Measurements from ENCODE around the gene TMEM60. TPM values are rescaled to one million over a fixed set of nuclear protein-coding genes. Genes with fewer than 3 reads are reported as not detected.

Gene TMEM60
- total and polyA plus RNA-seq, 2 of the 8 experiments (the other 6 are each of a cell fraction or from before 2014, with no cell fraction given), result 22.1 to 29.2 TPM

GRCh38 chr7:77831481-77831880 is 33.2 kb upstream of the TMEM60 start:
- H3K36me3 ChIP-seq (ENCODE audit: control insufficient read depth in 2 of 4, insufficient read depth in 4 of 4, low read length in 3 of 4), result no peaks in the 10 kb centered on the region
- H2AK5ac ChIP-seq (ENCODE audit: low read depth, low read length), result no peak overlapping the region
- ChIA-PET CTCF (ENCODE audit: partially characterized antibody) (no interaction called here), POLR2A (ENCODE audit: partially characterized antibody) (interaction anchor here (0.6 kb wide), 1 partner anchor 18 kb away, joined by 3 read pairs; no protein-coding TSS in a partner anchor)
- no peaks in the 10 kb centered on the region for H3K23me2 ChIP-seq (ENCODE audit: low read depth, low read length)
- H2BK15ac ChIP-seq (ENCODE audit: low read length), result no peak overlapping the region
- H3K27me3 ChIP-seq (replicated peaks in 1 of 4; ENCODE audit: control insufficient read depth in 3 of 4, extremely low read depth in 1 of 4, insufficient read depth in 3 of 4, low read length in 3 of 4), result no peaks in the 10 kb centered on the region
- no peaks in the 10 kb centered on the region for H3K79me2 ChIP-seq (ENCODE audit: control insufficient read depth in 1 of 2, insufficient read depth in 2 of 2, low read length in 2 of 2)
- FAIRE-seq, result no peak
- H4K8ac ChIP-seq (ENCODE audit: extremely low read depth, insufficient read depth, low read length), result no peak overlapping the region
- no peak overlapping the region for H3K9ac ChIP-seq (replicated peaks in 1 of 4; ENCODE audit: extremely low read depth in 1 of 4, low read depth in 3 of 4, low read length in 3 of 4)
- no peak overlapping the region for H3K14ac ChIP-seq (ENCODE audit: insufficient read length)
- no peak overlapping the region for H4K91ac ChIP-seq (replicated peaks; ENCODE audit: insufficient read length, low read length)
- H2BK5ac ChIP-seq (ENCODE audit: low read depth, low read length), result no peak overlapping the region
- H3K4me1 ChIP-seq (replicated peaks in 1 of 4; ENCODE audit: control insufficient read depth in 3 of 4, insufficient read depth in 4 of 4, low read length in 3 of 4), result peaks cover 0 to 5% (median 2%) of the 10 kb centered on the region in 4 experiments; a peak in 1 of 7 replicates
- H3K27ac ChIP-seq (ENCODE audit: low read depth, low read length), result no peak overlapping the region
- no peak overlapping the region for H3K4me2 ChIP-seq (ENCODE audit: insufficient read depth in 1 of 2, low read depth in 2 of 2, low read length in 2 of 2)
- no peak overlapping the region for H2BK120ac ChIP-seq (replicated peaks; ENCODE audit: low read depth, low read length)
- no peak overlapping the region for H3K4me3 ChIP-seq (ENCODE audit: extremely low read depth in 1 of 4, insufficient read depth in 2 of 4, low read depth in 3 of 4, low read length in 4 of 4)
- no peak overlapping the region for H2BK12ac ChIP-seq (ENCODE audit: low read depth, low read length)
- no peak for DNase-seq (ENCODE audit: low read depth in 1 of 2, low spot score in 2 of 2)
- H3K79me1 ChIP-seq (ENCODE audit: low read depth, low read length), result peaks cover 4% of the 10 kb centered on the region
- no peak overlapping the region for H2BK20ac ChIP-seq (ENCODE audit: low read length)
- 93% methylated on average over 7 of the region's 7 CpGs; no CpG with 5 or more reads in 1 of the 2 experiments for WGBS, 2 experiments (ENCODE audit: extremely low coverage in 1 of 2, insufficient coverage in 1 of 2, insufficient read length in 1 of 2, insufficient replicate concordance in 2 of 2, low coverage in 1 of 2, low lambda C conversion rate in 2 of 2, missing lambda C conversion rate in 1 of 2)
- peaks cover 0 to 3% of the 10 kb centered on the region in 2 experiments for H4K20me1 ChIP-seq (replicated peaks in 1 of 2; ENCODE audit: control insufficient read depth in 1 of 2, insufficient read depth in 2 of 2, low read length in 2 of 2)
- no peak overlapping the region for H2AFZ ChIP-seq (ENCODE audit: low read length)
- H3K4ac ChIP-seq (replicated peaks; ENCODE audit: insufficient read length, low read depth, low read length), result no peak overlapping the region
- H4K5ac ChIP-seq (ENCODE audit: insufficient read length, low read depth, low read length), result no peak overlapping the region
- H3K18ac ChIP-seq (ENCODE audit: extremely low read depth, low read length), result no peak overlapping the region
- H3K56ac ChIP-seq (replicated peaks; ENCODE audit: insufficient read length, low read depth, low read length), result no peak overlapping the region
- H3K23ac ChIP-seq (ENCODE audit: insufficient read length), result no peak overlapping the region
- H3K9me3 ChIP-seq (ENCODE audit: insufficient read depth in 2 of 2, low read depth in 1 of 2, low read length in 1 of 2), result no peaks in the 10 kb centered on the region
- TF ChIP-seq GABPA (IDR thresholded peaks at IDR 0.05; ENCODE audit: borderline replicate concordance, insufficient read depth, low read length) (no peak), TBP (IDR thresholded peaks at IDR 0.05; ENCODE audit: low read depth, low read length) (no peak), CBX5 (IDR thresholded peaks at IDR 0.05; ENCODE audit: low read depth, low read length) (no peak), ZNF274 (IDR thresholded peaks at IDR 0.05; ENCODE audit: borderline replicate concordance, extremely low read depth, low read length) (no peak), PHF8 (conservative IDR thresholded peaks at IDR 0.05; ENCODE audit: low read depth, low read length) (no peak), CHD2 (IDR thresholded peaks at IDR 0.05; ENCODE audit: low read length) (no peak), SP1 (IDR thresholded peaks at IDR 0.05; ENCODE audit: low read depth, low read length) (no peak), JUND (IDR thresholded peaks at IDR 0.05; ENCODE audit: low read length) (no peak), ATF3 (IDR thresholded peaks at IDR 0.05; ENCODE audit: insufficient read depth, low read depth, low read length) (no peak), POLR2A (IDR thresholded peaks at IDR 0.05; ENCODE audit: control extremely low read depth in 1 of 2, low read depth in 2 of 2, low read length in 2 of 2) (no peak), FOSL1 (IDR thresholded peaks at IDR 0.05; ENCODE audit: insufficient read depth, low read depth, low read length) (no peak), MAFK (IDR thresholded peaks at IDR 0.05; ENCODE audit: low read depth, low read length) (no peak), JUN (IDR thresholded peaks at IDR 0.05; ENCODE audit: low read depth, low read length) (no peak), KDM4A (IDR thresholded peaks at IDR 0.05; ENCODE audit: low read depth, low read length, severe bottlenecking) (no peak)
